ENCODE measurements around the gene PATZ1.
"Not testable (repeated sequence)": the region's sequence is repeated elsewhere in the genome, so short reads cannot be mapped to it uniquely, and the experiment has no call there.

The PATZ1 gene, protein sequence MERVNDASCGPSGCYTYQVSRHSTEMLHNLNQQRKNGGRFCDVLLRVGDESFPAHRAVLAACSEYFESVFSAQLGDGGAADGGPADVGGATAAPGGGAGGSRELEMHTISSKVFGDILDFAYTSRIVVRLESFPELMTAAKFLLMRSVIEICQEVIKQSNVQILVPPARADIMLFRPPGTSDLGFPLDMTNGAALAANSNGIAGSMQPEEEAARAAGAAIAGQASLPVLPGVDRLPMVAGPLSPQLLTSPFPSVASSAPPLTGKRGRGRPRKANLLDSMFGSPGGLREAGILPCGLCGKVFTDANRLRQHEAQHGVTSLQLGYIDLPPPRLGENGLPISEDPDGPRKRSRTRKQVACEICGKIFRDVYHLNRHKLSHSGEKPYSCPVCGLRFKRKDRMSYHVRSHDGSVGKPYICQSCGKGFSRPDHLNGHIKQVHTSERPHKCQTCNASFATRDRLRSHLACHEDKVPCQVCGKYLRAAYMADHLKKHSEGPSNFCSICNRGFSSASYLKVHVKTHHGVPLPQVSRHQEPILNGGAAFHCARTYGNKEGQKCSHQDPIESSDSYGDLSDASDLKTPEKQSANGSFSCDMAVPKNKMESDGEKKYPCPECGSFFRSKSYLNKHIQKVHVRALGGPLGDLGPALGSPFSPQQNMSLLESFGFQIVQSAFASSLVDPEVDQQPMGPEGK

DNA sequence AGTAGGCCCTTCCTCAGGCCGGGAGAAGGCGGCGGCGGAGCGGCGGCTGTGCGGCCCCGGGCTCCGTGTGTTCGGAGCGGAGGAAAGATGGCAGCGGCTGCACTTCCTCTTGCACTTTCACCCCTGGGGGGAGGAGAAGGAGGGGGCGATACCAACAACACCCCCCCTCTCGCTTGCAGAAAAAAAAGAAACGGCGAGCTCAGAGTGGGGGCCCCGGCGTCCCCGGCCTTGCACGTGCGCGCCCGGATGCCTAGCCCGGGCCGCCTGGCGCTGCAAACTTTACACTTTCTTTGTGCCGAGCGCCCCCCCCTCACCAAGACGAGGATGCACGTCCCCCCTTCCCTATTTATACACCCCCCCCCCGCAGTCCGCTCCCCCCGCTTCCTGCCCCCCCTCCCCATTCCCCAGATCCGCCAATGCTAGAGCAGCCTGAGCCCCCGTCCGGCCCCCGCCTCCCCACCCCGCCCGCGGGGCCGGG is at the start of gene PATZ1:
TSS of gene PATZ1 (minus strand) at position 92 of the 478 bp plus-strand sequence. CDS start 744 bp downstream, outside the sequence.
- Histone ChIP-seq H3K4me3 (peak within 1 kb of the TSS; percentile 95), H3K27ac (peak within 1 kb of the TSS; percentile 73 to 97)
- TF ChIP-seq, protein P1, sequence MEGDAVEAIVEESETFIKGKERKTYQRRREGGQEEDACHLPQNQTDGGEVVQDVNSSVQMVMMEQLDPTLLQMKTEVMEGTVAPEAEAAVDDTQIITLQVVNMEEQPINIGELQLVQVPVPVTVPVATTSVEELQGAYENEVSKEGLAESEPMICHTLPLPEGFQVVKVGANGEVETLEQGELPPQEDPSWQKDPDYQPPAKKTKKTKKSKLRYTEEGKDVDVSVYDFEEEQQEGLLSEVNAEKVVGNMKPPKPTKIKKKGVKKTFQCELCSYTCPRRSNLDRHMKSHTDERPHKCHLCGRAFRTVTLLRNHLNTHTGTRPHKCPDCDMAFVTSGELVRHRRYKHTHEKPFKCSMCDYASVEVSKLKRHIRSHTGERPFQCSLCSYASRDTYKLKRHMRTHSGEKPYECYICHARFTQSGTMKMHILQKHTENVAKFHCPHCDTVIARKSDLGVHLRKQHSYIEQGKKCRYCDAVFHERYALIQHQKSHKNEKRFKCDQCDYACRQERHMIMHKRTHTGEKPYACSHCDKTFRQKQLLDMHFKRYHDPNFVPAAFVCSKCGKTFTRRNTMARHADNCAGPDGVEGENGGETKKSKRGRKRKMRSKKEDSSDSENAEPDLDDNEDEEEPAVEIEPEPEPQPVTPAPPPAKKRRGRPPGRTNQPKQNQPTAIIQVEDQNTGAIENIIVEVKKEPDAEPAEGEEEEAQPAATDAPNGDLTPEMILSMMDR (IDR thresholded peaks at IDR 0.05) = no peak
- no peak for DNase-seq (ENCODE audit: low spot score)

DNA sequence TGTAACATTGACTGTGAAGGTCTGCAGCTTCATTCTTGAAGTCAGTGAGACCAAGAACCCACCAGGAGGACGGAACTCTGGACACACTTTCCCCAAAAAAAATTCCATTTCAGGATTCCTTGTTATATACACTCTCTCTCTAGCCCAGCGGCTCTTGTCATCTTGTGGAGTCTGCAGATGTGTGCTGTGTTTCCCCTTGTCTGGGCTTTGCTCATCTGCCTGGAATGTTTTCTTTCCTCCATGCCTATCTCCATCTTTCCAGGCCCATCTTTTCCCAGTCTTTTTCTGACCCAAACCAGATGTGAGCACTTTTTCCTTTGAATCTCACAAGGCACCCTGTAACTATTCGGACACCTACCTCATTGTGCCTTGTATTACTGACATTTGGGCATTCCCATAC is 48.2 kb upstream of the PATZ1 start:
- H3K27ac ChIP-seq = no peak overlapping the region
- TF ChIP-seq, protein P1 (IDR thresholded peaks at IDR 0.05) = no peak
- DNase-seq (ENCODE audit: low spot score) = no peak
- no peak overlapping the region for H3K4me3 ChIP-seq

DNA sequence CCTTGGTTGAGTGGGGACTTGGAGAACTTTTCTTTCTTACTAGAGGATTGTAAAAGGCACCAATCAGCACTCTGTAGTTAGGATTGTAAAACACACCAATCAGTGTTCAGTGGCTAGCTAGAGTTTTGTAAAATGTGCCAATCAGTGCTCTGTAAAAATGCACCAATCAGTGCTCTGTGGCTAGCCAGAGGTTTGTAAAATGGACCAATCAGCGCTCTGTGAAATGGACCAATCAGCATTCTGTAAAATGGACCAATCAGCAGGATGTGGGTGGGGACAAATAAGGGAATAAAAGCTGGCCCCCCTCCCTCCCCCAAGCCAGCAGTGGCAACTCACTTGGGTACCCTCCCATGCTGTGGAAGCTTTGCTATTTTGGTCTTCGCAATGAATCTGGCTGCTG is 47.7 kb upstream of the PATZ1 start:
- TF ChIP-seq, protein P1 (IDR thresholded peaks at IDR 0.05) = no peak
- no peak overlapping the region for H3K4me3 ChIP-seq
- DNase-seq (ENCODE audit: low spot score) = no peak
- H3K27ac ChIP-seq = no peak overlapping the region

DNA sequence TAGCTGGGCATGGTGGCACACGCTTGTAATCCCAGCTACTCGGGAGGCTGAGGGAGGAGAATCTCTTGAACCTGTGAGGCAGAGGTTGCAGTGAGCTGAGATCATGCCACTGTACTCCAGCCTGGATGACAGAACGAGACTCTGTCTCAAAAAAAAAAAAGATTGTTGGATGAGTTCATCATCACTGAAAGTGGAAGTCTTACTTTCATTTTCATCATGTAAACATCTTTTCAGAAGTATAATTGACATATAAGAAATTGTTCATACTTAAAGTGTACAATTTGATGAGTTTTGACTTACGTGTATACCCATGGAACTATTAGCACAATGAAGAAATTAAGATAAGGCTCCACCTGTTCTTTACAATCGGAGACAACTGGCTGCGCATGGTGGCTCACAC is 32.5 kb upstream of the PATZ1 start:
- not testable (repeated sequence) for DNase-seq (ENCODE audit: low spot score); H3K4me3 ChIP-seq

DNA sequence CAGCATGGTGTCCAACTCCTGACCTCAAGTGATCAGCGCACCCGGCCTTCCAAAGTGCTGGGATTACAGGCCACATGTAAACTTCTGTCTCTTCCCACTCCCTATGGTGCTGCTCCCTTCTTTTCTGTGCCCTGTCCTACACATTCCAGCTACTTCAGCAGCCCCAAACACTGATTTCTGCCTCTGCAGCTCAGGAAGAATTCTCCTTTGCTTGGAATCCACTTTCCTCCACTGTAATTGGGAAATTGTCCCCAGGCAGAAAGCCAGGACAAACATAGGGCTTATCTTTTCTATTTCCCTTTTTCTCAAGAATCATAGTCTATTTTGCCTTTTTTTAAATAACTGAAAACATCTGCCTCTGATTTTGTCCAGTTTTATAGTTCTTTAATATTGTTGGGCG is 32.0 kb upstream of the PATZ1 start:
- Histone ChIP-seq H3K27ac (no peak overlapping the region), H3K4me3 (no peak overlapping the region)
- no peak for DNase-seq (ENCODE audit: low spot score)
- TF ChIP-seq, protein P1 (IDR thresholded peaks at IDR 0.05) = no peak

More for the DNA sequence above, 32.5 kb upstream of the PATZ1 start:
- not testable (repeated sequence) for H3K27ac ChIP-seq

DNA sequence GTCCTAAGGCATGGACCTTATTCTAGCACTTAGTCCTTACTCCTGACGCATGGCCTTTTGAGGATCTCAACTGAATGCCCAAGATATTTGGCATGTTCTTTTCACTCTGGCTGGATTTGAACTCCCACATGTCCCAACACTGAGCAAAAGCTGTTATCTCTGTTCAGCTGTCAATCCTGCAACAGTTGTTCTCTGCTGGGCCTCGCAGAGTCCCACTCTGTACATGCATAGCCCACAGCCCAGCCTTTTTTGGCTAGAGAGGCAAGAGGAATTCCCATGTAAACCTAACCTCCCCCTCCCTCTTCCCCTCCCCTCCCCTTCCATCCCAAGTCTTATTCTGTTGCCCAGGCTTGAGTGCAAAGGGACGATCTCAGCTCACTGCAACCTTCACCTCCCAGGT is 31.5 kb upstream of the PATZ1 start:
- TF ChIP-seq, protein P1 (IDR thresholded peaks at IDR 0.05) = no peak
- Histone ChIP-seq H3K27ac (no peak overlapping the region), H3K4me3 (no peak overlapping the region)
- no peak for DNase-seq (ENCODE audit: low spot score)

DNA sequence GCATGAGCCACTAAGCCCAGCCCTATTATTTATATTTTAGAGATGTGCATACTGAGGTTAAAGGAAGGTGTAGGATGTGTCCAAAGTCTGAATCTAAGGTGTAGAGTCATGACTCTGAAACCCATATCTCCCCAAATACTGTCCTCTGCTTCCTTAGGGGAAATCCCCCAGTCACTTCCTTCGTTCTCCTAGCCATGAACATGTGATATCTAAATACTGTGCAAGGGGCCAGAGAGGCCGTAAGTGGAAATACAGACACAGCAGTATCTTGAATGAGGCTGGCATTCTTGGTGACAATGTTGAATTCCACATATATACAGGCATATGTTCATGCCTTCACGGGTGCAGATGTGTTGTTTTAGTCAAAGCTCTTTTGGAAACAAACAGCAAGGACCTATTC is 21.3 kb upstream of the PATZ1 start:
- Histone ChIP-seq H3K27ac (no peak overlapping the region), H3K4me3 (no peak overlapping the region)
- TF ChIP-seq, protein P1 (IDR thresholded peaks at IDR 0.05) = no peak
- DNase-seq (ENCODE audit: low spot score) = no peak
